GM18526 (cell line): ENCODE results near the gene PTPN12.

ENCODE experiments used
- POLR2A ChIP-seq: IDR thresholded peaks from 3 replicates; pipeline ENCODE4 v1.6.1; 2011; ENCODE audit not compliant: insufficient read length; ENCODE audit errors: extremely low read depth

Gene PTPN12

GRCh38 chr7:77680266-77680665 is 143.2 kb downstream of the PTPN12 start:
- TF ChIP-seq POLR2A: no peak

DNA sequence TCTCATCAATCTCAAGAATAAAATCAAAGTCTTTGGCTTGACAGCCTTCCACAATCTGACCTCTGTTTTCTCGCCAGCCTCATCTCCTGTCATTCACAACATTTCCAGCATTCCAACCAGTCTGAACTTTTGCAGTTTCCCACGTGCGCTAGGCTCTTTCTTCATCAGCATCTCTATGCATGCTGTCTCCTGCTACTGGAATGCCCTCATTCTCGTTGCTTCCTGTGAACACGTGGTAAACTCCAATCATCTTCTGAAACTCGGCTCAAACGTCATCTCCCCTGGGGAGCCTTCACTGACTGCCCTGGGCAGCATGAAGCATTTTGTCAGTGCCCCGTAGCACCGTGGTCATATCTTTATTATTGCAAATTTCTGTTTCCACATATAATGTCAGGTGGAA is 146.9 kb downstream of the PTPN12 start:
- TF ChIP-seq POLR2A: no peak

- TF ChIP-seq POLR2A: no peak
These were observed 148.1 kb downstream of the PTPN12 start for GRCh38 chr7:77685233-77685632.

DNA sequence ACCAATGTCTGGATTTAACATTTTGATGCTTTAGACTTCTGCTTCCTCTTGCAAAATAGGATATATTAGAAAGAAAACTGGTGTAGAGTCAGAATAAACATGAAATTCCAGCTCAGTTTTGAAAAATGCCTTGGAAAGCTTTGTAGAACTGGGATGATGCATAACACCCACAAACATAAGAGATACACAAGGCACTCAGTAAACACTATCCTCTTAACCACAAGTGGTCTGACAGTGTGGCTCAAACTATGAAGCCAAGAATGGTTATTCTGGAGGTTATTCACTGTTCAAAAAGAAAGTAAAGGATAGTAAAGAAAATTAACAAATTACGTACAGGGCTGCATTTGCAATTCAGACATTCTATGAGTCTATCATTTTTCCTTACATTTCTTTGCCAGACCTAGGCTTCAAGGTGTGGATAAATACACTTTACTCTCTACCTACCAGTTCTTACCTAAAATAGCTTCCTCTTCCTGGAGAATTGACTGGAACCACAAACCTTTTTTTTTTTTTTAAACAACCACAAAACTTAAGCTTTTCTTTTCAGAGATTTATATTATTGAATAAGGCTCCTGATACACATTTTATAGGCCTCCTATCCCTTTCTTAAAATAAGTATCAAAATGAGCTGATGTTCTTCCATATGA is 150.1 kb downstream of the PTPN12 start:
- no peak for TF ChIP-seq POLR2A

DNA sequence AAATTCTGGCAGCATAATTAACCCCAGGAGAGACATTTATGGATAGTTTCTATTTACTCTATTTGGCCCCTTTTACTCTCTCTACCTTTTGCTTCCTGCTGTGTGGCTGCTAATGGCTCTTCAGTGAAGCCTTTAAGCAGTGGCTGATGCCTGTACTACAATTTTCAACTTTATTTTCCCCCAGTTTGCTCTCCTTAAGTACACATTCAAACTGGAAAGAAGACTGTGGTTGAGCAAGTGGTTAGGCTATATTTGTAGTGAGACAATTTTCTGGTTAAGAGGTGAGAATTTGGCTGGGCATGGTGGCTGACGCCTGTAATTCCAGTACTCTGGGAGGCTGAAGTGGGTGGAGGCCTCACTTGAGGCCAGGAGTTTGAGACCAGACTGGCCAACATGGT is 150.7 kb downstream of the PTPN12 start:
- TF ChIP-seq POLR2A: no peak
